Mammary epithelial cell (primary cell): ENCODE measurements around the gene RNU6-1.

Experiments
- EZH2 ChIP-seq: IDR thresholded peaks from 2 replicates; pipeline ENCODE4 v1.6.1; 2012; ENCODE audit warnings: low read length, inconsistent platforms, borderline replicate concordance
- TF ChIP-seq, protein P1 (sequence below), 2 donors: IDR thresholded peaks in 1 of 2; conservative IDR thresholded peaks in 1 of 2; 2 replicates each; pipeline ENCODE4 v1.5.1; 2011 to 2012; ENCODE audit warnings: inconsistent platforms in 2 of 2, low read length in 2 of 2, mild to moderate bottlenecking in 2 of 2, control low read depth in 1 of 2, low read depth in 1 of 2; ENCODE audit not compliant: insufficient read depth in 1 of 2; ENCODE audit errors: extremely low read depth in 1 of 2

DNA sequence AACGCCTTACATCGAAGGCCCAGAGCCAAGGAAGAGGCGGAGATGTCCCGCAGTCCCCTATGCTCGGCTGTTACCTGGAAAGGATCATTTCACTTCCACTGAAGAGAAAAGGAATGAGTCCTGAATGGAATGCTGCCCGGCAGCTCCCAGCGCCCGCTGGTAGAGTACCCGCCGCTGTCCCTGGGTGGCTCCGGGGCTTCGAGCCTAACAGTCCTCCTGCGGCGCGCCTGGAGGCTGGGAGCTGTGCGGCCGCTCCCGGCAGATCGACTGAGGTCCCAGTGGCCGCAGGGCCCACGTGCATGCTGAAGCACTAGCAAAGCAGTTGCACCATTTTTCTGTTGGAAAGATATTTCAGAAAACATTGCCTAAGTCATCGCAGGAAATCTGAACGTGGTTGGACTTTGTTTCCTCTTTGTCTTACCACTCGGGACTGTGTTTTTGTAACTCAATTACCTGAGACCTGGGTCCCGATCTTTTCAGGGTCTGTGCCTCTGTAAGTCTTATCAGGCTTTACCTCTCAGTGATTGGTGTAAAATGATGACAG, 984 bp downstream of the RNU6-1 start:
- TF ChIP-seq, protein P1, sequence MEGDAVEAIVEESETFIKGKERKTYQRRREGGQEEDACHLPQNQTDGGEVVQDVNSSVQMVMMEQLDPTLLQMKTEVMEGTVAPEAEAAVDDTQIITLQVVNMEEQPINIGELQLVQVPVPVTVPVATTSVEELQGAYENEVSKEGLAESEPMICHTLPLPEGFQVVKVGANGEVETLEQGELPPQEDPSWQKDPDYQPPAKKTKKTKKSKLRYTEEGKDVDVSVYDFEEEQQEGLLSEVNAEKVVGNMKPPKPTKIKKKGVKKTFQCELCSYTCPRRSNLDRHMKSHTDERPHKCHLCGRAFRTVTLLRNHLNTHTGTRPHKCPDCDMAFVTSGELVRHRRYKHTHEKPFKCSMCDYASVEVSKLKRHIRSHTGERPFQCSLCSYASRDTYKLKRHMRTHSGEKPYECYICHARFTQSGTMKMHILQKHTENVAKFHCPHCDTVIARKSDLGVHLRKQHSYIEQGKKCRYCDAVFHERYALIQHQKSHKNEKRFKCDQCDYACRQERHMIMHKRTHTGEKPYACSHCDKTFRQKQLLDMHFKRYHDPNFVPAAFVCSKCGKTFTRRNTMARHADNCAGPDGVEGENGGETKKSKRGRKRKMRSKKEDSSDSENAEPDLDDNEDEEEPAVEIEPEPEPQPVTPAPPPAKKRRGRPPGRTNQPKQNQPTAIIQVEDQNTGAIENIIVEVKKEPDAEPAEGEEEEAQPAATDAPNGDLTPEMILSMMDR (conservative IDR thresholded peaks at IDR 0.05 in 1 of 2, IDR thresholded peaks at IDR 0.05 in 1 of 2; ENCODE audit: extremely low read depth in 1 of 2, insufficient read depth in 1 of 2, low read depth in 1 of 2, low read length in 2 of 2) = no peak
- TF ChIP-seq EZH2 = no peak
